Left cardiac atrium (tissue), 4 donors: ENCODE data around the gene CACNA1F. TPM values are rescaled to one million over a fixed set of nuclear protein-coding genes. Genes with fewer than 3 reads are reported as not detected.
A peak's percentile ranks its signal among the peaks of the same experiment; 100 is the strongest.

Experiments
- ATAC-seq, 2 donors: fragments of 200-7000 bp; cut with Tn5 transposase; one replicate each; pipeline ENCODE4 v1.9.1; 2020; ENCODE audit warnings: mild to moderate bottlenecking in 2 of 2, moderate library complexity in 2 of 2
- DNase-seq: peaks from one replicate; pipeline ENCODE4 v3.0.0-alpha.2; 2020
- intact Hi-C, 2 donors: fragments of 100-400 bp; cut with DNase I; formaldehyde crosslinking; loops; one replicate each; pipeline versions ENCODE4 v1.14.1 to v1.15.1; 2022 to 2023
- total RNA-seq, 2 donors: library from RNA; stranded (reverse); fragmentation: NEBNext Ultra II Directional; extraction: Animal tissue kit (Norgen Biotek cat#: 25700); gene quantifications; one replicate each; pipeline ENCODE4 v1.2.1, GENCODE V29; 2021
- donor health status: DM: no; HTN: yes; CAD: no.
- donor health status: DM: no; HTN: yes; CAD: no; lungs with severe emphysema.
- donor health status: DM: yes; HTN: yes; CAD: no.
- donor health status: Dilated cardiomyopathy.

The CACNA1F gene
- total RNA-seq, 2 donors from 2014 or later: 0.03 to 0.21 TPM

GRCh38 chrX:49165901-49166881 is 66.9 kb downstream of the CACNA1F start:
- intact Hi-C loops: no loop called here
- ATAC-seq (peak; percentile 44 to 46), DNase-seq (peak; percentile 83)

GRCh38 chrX:49164589-49165360 is 68.4 kb downstream of the CACNA1F start:
- DNase-seq: no peak
- ATAC-seq: no peak
- intact Hi-C loops: no loop called here

GRCh38 chrX:49163555-49164419 is 69.4 kb downstream of the CACNA1F start:
- intact Hi-C loops: no loop called here
- ATAC-seq (peak; percentile 74 to 76), DNase-seq (peak; percentile 90)

- intact Hi-C loops: no loop called here
- ATAC-seq (no peak), DNase-seq (peak; percentile 24)
Observed at GRCh38 chrX:49162620-49163019, 70.5 kb downstream of the CACNA1F start, which contains the start of gene MAGIX. Gene MAGIX, plus strand, starts transcription at chrX:49162758. Its CDS starts 132 bp downstream, at chrX:49162890.

- no peak for DNase-seq
- no peak for ATAC-seq
- intact Hi-C loops: no loop called here
Observed at GRCh38 chrX:49161632-49162031, 71.5 kb downstream of the CACNA1F start.

GRCh38 chrX:49160908-49161307 is 72.2 kb downstream of the CACNA1F start:
- no peak for DNase-seq
- ATAC-seq: no peak
- intact Hi-C loops: no loop called here

GRCh38 chrX:49157194-49157593 is 75.9 kb downstream of the CACNA1F start:
- ATAC-seq (no peak), DNase-seq (no peak)
- intact Hi-C loops: loop anchor here in 1 of 2 donors (10.0 kb wide), 1 partner anchor 118 kb away; no protein-coding TSS in a partner anchor

- intact Hi-C loops: loop anchor here in 1 of 2 donors (10.0 kb wide), 1 partner anchor 119 kb away; no protein-coding TSS in a partner anchor
- ATAC-seq: peak; percentile 95 to 97
- peak; percentile 91 for DNase-seq
Observed at GRCh38 chrX:49155900-49156837, 77.0 kb downstream of the CACNA1F start.

- intact Hi-C loops: loop anchor here in 1 of 2 donors (10.0 kb wide), 1 partner anchor 119 kb away; no protein-coding TSS in a partner anchor
- DNase-seq (peak; percentile 50), ATAC-seq (peak; percentile 7 to 62)
Observed at GRCh38 chrX:49155243-49155899, 77.8 kb downstream of the CACNA1F start.

Other genes with a start within 250 kb of the CACNA1F start
- 10 to 100 TPM; 23.7 to 25.4 TPM for gene GRIPAP1, start 231.1 kb downstream of the CACNA1F start, total RNA-seq
- 10 to 100 TPM; 34.5 to 36.2 TPM for gene TFE3, start 190.0 kb downstream of the CACNA1F start, total RNA-seq
- gene CCDC120, start 174.3 kb downstream of the CACNA1F start, total RNA-seq: 1 to 10 TPM; 2.4 to 2.7 TPM
- gene PRAF2, start 159.3 kb downstream of the CACNA1F start, total RNA-seq: 10 to 100 TPM; 15.6 to 20.1 TPM
- 10 to 100 TPM; 52.3 to 61.1 TPM for gene WDR45, start 153.5 kb downstream of the CACNA1F start, total RNA-seq
- gene GPKOW, start 109.6 kb downstream of the CACNA1F start, total RNA-seq: 10 to 100 TPM; 17.1 to 19.4 TPM
- 1 to 10 TPM; 7.7 to 7.9 TPM for gene MAGIX, start 70.6 kb downstream of the CACNA1F start, total RNA-seq
- 100 to 1,000 TPM in 1 of 2 donors, 10 to 100 TPM in 1; 97.5 to 114 TPM for gene PLP2, start 61.4 kb downstream of the CACNA1F start, total RNA-seq
- 10 to 100 TPM in 1 of 2 donors, 1 to 10 TPM in 1; 9.9 to 14.8 TPM for gene PRICKLE3, start 47.0 kb downstream of the CACNA1F start, total RNA-seq
- 1 to 10 TPM; 1.8 to 2.8 TPM for gene SYP, start 33.1 kb downstream of the CACNA1F start, total RNA-seq
- gene CCDC22, start 2.1 kb upstream of the CACNA1F start, total RNA-seq: 10 to 100 TPM in 1 of 2 donors, 1 to 10 TPM in 1; 8.8 to 10.7 TPM
- gene FOXP3, start 31.4 kb upstream of the CACNA1F start, total RNA-seq: not detected
- gene PPP1R3F, start 36.5 kb upstream of the CACNA1F start, total RNA-seq: 10 to 100 TPM; 17.5 to 22.5 TPM
- not detected for gene GAGE10, start 70.3 kb upstream of the CACNA1F start, total RNA-seq
- not detected for gene GAGE12J, start 88.7 kb upstream of the CACNA1F start, total RNA-seq
- gene GAGE13, start 98.2 kb upstream of the CACNA1F start, total RNA-seq: not detected